Measurements from ENCODE around the gene AMIGO3. TPM values are rescaled to one million over a fixed set of nuclear protein-coding genes. Genes with fewer than 3 reads are reported as not detected.

Gene AMIGO3
- total RNA-seq, 1 experiment from 2014 or later = 1.0 TPM

- no peak for TF ChIP-seq EZH2 (IDR thresholded peaks at IDR 0.05; ENCODE audit: low read depth)
- no peaks in the 10 kb centered on the region for H4K20me1 ChIP-seq (ENCODE audit: insufficient read depth)
- CTCF ChIA-PET = no interaction called here
- no peak overlapping the region for H3K27ac ChIP-seq
- no peaks in the 10 kb centered on the region for H3K36me3 ChIP-seq (ENCODE audit: low read depth)
- BruUV-seq (replicated peaks) = no TSS peak
- no peak for DNase-seq
- POLR2A ChIA-PET (ENCODE audit: unreplicated experiment) = no interaction called here
- intact Hi-C loops (cut with micrococcal nuclease; ENCODE audit: unreplicated experiment) = loop anchor here (10.0 kb wide), 1 partner anchor 386 kb away; no protein-coding TSS in a partner anchor
- H3K4me1 ChIP-seq (replicated peaks; ENCODE audit: insufficient read depth) = peaks cover 7% of the 10 kb centered on the region; the same call in 1 of the 2 replicates
- H3K79me2 ChIP-seq (ENCODE audit: low read depth) = peaks cover 9% of the 10 kb centered on the region
- H3K27me3 ChIP-seq (ENCODE audit: insufficient read depth, low read depth) = no peaks in the 10 kb centered on the region
- no peak overlapping the region for H3K4me3 ChIP-seq
- no peak overlapping the region for H3K4me2 ChIP-seq
- H2AFZ ChIP-seq = no peak overlapping the region
- H3F3A ChIP-seq (ENCODE audit: insufficient read depth, low read depth) = no peaks in the 10 kb centered on the region; the same call in 1 of the 2 replicates
- no peaks in the 10 kb centered on the region for H3K9me3 ChIP-seq (ENCODE audit: insufficient read depth, low read depth)
- H3K9me2 ChIP-seq (ENCODE audit: insufficient read depth) = no peaks in the 10 kb centered on the region
Observed at GRCh38 chr3:49718858-49719213, 648 bp downstream of the AMIGO3 start.

- no peaks in the 10 kb centered on the region for H3K27me3 ChIP-seq (ENCODE audit: insufficient read depth, low read depth)
- H3K9me3 ChIP-seq (ENCODE audit: insufficient read depth, low read depth) = no peaks in the 10 kb centered on the region
- no peak overlapping the region for H3K4me2 ChIP-seq
- intact Hi-C loops (cut with micrococcal nuclease; ENCODE audit: unreplicated experiment) = loop anchor here (10.0 kb wide), 1 partner anchor 387 kb away; no protein-coding TSS in a partner anchor
- no peaks in the 10 kb centered on the region for H3K36me3 ChIP-seq (ENCODE audit: low read depth)
- H3K4me1 ChIP-seq (replicated peaks; ENCODE audit: insufficient read depth) = peaks cover 7% of the 10 kb centered on the region; the same call in 1 of the 2 replicates
- no peaks in the 10 kb centered on the region for H4K20me1 ChIP-seq (ENCODE audit: insufficient read depth)
- peaks cover 8% of the 10 kb centered on the region for H3K79me2 ChIP-seq (ENCODE audit: low read depth)
- H3F3A ChIP-seq (ENCODE audit: insufficient read depth, low read depth) = no peaks in the 10 kb centered on the region; the same call in 1 of the 2 replicates
- no peak overlapping the region for H3K27ac ChIP-seq
- ChIA-PET CTCF (no interaction called here), POLR2A (ENCODE audit: unreplicated experiment) (no interaction called here)
- TF ChIP-seq CTCF (conservative IDR thresholded peaks at IDR 0.05) (no peak), EZH2 (IDR thresholded peaks at IDR 0.05; ENCODE audit: low read depth) (no peak)
- DNase-seq = no peak
- no peaks in the 10 kb centered on the region for H3K9me2 ChIP-seq (ENCODE audit: insufficient read depth)
- H3K4me3 ChIP-seq = no peak overlapping the region
- no TSS peak for BruUV-seq (replicated peaks)
- H2AFZ ChIP-seq = no peak overlapping the region
Observed at GRCh38 chr3:49717959-49718857, 1.3 kb downstream of the AMIGO3 start.

GRCh38 chr3:49717211-49717958 lies 2.1 kb downstream of the AMIGO3 start:
- Histone ChIP-seq H3K4me2 (no peak overlapping the region), H4K20me1 (ENCODE audit: insufficient read depth) (no peaks in the 10 kb centered on the region), H3K9me3 (ENCODE audit: insufficient read depth, low read depth) (no peaks in the 10 kb centered on the region), H3K36me3 (ENCODE audit: low read depth) (no peaks in the 10 kb centered on the region), H3K4me1 (replicated peaks; ENCODE audit: insufficient read depth) (no peaks in the 10 kb centered on the region), H2AFZ (no peak overlapping the region), H3K27me3 (ENCODE audit: insufficient read depth, low read depth) (no peaks in the 10 kb centered on the region), H3K79me2 (ENCODE audit: low read depth) (0 out of 2 replicates have a peak, but pooled peaks cover under 1% of the 10 kb centered on the region), H3F3A (ENCODE audit: insufficient read depth, low read depth) (no peaks in the 10 kb centered on the region; the same call in 1 of the 2 replicates), H3K9me2 (ENCODE audit: insufficient read depth) (no peaks in the 10 kb centered on the region), H3K4me3 (no peak overlapping the region), H3K27ac (no peak overlapping the region)
- DNase-seq = no peak
- intact Hi-C loops (cut with micrococcal nuclease; ENCODE audit: unreplicated experiment) = loop anchor here (10.0 kb wide), 1 partner anchor 387 kb away; no protein-coding TSS in a partner anchor
- no TSS peak for BruUV-seq (replicated peaks)
- ChIA-PET POLR2A (ENCODE audit: unreplicated experiment) (no interaction called here), CTCF (no interaction called here)
- no peak for TF ChIP-seq EZH2 (IDR thresholded peaks at IDR 0.05; ENCODE audit: low read depth)
- no peak for TF ChIP-seq CTCF (conservative IDR thresholded peaks at IDR 0.05)
